ENCODE data around the gene RASGRF1.

DNA sequence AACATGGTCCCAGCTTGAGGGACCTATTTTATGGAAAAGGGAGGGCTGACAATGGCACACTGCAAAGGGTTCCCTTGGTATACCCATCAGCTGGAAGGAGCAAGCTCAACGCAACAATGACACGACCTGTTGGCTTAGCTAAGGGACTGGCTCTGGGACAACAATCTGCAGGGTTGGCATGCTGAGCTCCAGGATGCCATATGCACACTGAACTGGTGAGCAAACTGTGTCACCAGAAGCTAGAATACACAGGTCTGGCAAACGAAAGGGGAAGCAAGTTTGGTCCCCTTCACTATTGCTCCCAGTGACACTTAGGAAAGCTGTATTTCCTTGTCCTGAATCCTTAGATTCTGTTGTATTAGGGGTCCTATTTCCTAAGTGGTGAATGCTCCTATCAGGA is 38.0 kb upstream of the RASGRF1 start:
- no peak for TF ChIP-seq EP300 (IDR thresholded peaks at IDR 0.05; ENCODE audit: borderline replicate concordance)
- TF ChIP-seq RAD21 (IDR thresholded peaks at IDR 0.05; ENCODE audit: low read depth), result no peak
